ENCODE data around the gene DNAJB2.

GRCh38 chr2:219286436-219287115 is 7.4 kb downstream of the DNAJB2 start:
- TF ChIP-seq, protein P1, sequence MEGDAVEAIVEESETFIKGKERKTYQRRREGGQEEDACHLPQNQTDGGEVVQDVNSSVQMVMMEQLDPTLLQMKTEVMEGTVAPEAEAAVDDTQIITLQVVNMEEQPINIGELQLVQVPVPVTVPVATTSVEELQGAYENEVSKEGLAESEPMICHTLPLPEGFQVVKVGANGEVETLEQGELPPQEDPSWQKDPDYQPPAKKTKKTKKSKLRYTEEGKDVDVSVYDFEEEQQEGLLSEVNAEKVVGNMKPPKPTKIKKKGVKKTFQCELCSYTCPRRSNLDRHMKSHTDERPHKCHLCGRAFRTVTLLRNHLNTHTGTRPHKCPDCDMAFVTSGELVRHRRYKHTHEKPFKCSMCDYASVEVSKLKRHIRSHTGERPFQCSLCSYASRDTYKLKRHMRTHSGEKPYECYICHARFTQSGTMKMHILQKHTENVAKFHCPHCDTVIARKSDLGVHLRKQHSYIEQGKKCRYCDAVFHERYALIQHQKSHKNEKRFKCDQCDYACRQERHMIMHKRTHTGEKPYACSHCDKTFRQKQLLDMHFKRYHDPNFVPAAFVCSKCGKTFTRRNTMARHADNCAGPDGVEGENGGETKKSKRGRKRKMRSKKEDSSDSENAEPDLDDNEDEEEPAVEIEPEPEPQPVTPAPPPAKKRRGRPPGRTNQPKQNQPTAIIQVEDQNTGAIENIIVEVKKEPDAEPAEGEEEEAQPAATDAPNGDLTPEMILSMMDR (conservative IDR thresholded peaks at IDR 0.05 in 1 of 2, IDR thresholded peaks at IDR 0.05 in 1 of 2; ENCODE audit: extremely low read depth in 1 of 2, insufficient read depth in 1 of 2, low read depth in 1 of 2, low read length in 2 of 2): peak in 1 of 2 donors; percentile 12
- no peak for TF ChIP-seq EZH2 (IDR thresholded peaks at IDR 0.05; ENCODE audit: borderline replicate concordance, low read length)
